ENCODE data around the gene HRH1.
"Not testable (repeated sequence)": the region's sequence is repeated elsewhere in the genome, so short reads cannot be mapped to it uniquely, and the experiment has no call there.

HRH1 gene

DNA sequence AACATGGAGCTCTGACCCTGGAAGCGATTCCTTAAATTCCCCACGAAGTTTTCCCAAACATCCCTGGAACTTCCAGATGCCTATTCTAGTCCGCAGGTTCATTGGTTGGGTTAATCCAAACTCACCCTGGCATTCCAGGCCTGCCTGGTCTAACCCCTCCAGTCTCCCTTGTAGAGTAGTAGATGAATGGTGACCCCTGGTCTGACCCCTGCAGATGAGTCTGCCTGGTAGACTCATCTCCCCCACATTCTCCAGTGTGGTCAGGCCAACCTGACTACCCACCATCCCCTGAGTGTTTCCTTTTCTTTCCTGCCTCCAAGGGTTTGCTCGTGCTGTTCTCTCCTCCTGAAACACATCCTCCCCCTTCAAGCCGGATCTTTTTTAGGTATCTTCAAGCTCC, 10.8 kb upstream of the HRH1 start:
- no peak for DNase-seq

DNA sequence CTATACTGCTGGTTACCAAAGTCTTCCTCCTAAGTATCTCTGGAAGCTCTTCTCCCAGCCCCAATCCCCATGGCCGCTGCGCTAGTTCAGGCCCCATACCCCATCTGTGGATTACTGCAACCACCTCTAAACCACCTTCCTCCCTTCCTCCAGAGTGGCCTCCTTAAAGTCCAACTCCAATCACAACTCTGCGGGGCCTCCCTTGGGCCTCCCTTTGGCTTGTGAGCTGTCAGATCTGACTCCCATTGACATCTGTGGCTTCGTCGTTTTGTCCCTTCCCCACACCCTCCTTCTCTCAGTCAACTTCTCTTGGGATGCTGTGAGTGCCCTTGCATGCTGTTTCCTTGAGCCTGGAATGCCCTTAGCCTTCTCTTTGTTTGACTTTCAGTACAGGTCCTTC, 9.3 kb upstream of the HRH1 start:
- DNase-seq, result no peak

DNA sequence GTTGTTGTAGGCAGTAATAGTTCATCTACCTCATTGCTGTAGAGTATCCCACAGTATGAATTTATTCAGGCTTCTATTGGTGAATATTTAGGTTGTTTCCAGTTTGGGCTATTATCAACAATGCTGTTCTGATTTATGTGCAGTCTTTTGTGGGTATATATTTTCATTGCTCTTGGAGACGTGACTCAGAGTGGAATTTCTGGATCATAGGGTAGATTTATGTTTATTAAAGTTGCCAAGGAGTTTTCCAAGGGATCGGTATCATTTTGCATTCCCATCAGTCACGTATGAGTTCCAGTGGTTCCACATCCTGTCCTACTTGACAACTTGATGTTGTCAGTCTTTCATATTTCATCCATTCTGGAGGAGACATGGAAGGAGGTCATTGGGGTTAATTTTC, 8.4 kb upstream of the HRH1 start:
- DNase-seq, result no peak

DNA sequence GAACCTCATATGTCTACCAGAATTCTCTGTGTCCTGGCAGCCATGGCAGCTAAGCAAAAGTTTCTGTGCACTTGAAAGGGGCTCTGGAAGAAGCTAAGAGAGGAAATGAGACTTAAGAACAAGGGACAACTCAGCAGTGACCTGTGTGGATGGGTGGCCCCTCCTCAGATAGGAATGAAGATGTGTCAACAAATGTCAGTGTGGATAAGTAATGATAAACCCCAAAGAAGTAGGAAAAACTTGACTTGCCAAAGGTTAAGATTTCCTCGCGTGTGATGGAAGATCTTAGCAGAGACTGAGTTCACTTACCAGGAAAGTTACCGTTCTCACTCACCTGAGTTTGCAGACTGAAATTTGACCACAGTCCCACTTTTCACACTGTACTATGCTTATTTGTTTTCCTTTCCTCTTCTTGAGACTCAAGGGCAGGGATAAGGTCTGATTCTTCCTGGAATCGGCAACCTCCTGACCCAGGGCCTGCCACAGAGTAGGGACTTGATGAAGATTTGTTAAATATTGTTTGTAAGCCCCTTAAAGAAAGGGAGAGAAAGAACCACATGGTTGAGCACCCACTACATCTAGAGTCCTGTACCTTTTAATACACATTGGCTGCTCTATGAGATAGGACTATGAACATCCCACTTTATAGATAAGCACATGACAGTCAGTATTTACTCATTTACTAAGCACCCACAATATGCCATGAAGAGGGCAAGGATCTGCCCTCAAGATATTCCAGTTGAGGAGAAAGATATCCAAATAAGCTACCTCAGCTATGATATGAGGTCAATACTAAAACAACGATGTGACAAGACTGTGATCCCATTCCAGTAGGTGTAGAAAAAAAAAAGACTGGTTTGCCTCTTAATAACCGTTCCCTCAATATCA, 7.3 kb upstream of the HRH1 start:
- no peak for DNase-seq

DNA sequence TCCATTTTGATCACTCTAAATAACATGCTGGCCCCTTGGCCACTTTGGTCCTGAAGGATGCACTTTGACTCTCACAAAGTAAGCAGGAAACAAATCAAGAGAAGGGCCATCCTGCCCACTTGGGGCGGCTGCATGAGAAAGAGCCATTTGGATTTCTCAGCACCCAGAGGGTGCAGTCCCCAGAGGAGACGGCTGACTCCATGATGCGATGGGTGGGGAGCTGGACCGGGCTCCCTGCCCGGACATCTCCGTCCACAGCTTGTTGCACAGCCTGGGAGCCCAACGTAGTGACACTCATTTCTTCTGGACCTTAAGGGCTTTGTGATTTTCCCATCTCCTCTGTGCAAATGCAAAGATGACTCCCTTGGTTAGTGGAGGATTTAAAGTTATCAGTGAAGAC, 4.0 kb upstream of the HRH1 start:
- no peak for DNase-seq

GRCh38 chr3:11152301-11152700, 2.0 kb upstream of the HRH1 start:
- DNase-seq, result no peak

- no peak for DNase-seq
Observed at GRCh38 chr3:11154953-11155325, 646 bp downstream of the HRH1 start.

GRCh38 chr3:11155341-11156025, 1.2 kb downstream of the HRH1 start:
- DNase-seq, result no peak

- DNase-seq, result no peak
Observed at GRCh38 chr3:11156026-11156410, 1.7 kb downstream of the HRH1 start.

GRCh38 chr3:11157421-11157820, 3.1 kb downstream of the HRH1 start:
- no peak for DNase-seq

DNA sequence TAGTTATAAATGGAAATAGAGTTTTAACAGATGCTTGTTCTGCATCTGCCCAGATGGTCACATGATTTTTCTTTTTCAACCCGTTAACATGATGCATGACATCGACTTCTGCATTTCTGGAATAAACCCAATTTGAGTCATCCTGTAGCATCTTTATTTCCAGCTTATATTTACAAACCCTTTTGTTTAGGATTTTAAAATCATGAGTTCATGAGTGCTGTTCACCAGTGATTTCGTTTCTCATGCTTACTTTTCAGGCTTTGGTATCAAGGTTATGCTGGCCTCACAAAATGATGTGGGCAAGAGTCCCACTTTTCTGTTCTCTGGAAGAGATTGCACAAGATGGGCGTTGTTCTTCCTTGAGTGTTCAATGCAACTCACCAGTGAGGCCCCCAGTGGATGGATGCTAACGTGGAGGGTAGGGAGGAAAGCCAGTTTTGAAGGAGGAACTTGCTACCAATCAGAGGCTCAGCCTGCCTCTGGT, 5.2 kb downstream of the HRH1 start:
- DNase-seq, result no peak

GRCh38 chr3:11161666-11162065, 7.4 kb downstream of the HRH1 start:
- no peak for DNase-seq

DNA sequence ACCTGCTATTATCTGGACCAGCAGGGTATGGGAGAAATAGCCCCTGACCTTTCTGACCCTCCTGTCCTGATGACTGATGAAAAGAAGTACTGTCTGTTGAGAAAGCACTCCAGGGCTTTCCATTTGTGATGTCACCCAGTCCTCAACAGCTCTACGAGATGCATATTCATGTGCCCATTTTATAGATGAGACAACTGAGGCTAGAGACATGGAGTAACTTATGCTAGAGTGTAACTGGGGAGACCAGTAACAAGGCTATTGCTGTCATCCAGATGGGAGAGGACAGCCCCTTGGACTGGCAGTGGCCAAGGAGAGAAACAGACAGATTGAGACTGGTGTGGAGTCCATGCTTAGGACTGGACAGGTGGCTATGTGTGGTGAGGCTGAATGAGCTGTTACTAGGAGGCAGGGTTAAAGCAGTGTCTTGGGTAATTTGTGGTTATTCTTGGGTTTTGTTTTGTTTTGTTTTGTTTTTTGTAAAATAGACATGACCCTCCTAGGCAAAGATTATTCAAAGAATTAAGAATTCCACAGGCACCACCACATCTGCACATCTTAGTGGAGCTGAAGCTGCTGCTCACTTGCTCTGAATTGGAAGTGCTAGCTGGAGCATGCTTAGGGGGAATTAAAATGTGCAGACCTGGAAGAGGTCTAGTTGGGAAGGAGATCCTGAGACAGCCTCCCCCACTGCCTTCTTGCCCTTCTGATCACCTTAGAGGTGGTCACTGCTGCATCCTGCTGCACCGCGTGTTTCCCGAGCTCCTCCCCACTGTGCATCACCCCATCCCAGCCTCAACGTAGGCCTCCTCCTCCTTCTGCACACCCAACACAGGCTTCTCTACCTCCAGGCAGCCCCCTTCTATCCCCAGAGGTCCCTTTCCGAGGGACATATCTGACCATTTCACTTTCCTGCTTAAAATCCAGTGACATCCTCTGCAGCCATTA, 8.4 kb downstream of the HRH1 start:
- no peak for DNase-seq

- DNase-seq, result no peak
Observed at GRCh38 chr3:11164607-11165006, 10.3 kb downstream of the HRH1 start.

GRCh38 chr3:11165476-11165875, 11.2 kb downstream of the HRH1 start:
- DNase-seq, result no peak

DNA sequence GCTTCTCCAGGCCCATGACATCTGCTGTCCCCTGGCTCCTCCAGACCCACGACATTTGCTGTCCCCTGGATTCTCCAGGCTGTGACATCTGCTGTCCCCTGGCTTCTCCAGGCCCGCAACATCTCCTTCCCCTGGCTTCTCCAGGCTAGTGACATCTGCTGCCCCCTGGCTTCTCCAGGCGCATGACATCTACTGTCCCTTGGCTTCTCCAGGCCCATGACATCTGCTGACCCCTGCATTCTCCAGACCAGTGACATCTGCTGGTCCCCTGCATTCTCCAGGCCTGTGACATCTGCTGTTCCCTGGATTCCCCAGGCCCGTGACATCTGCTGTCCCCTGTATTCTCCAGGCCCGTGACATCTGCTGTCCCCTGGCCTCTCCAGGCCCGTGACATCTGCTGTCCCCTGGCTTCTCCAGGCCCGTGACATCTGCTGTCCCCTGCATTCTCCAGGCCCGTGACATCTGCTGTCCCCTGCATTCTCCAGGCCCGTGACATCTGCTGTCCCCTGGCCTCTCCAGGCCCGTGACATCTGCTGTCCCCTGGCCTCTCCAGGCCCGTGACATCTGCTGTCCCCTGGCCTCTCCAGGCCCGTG, 12.6 kb downstream of the HRH1 start:
- not testable (repeated sequence) for DNase-seq

DNA sequence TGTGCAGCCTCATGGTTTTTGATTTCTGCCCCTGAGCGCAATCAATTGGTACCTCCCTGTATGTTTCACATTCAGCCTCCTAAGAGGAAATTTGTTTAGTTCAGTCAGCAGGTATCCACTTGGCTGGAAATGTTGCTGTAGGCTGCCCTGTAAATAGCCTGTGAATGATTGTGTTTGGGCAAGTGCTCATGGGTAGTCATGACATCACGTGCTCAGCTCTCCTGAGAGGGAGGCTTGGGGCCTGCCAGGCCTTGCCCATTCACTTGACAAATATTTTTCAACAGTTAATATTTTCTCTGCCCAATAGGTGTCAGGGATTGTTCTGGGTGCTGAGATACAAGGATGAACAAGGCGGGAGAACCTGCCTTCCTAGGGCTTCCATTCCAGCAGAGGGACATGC, 13.3 kb downstream of the HRH1 start:
- no peak for DNase-seq

DNA sequence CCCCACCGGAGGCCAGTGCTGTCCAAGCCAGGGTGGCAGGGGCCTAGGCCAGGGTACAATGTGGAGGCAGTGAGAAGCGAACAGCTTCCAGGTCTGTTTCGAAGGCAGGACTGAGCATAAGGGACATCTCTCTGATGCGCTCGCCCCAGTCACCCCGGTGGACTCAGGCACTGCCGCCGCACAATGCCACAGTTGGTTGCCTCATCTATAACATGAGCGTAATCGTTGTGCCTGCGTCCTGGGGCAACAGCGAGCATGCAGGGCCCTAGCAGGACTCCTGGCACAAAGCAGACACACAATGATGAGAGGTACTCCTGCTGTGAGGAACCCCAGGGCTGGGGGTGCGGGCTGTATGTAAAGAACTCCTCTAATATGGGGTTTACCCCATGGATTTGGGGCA, 14.1 kb downstream of the HRH1 start:
- no peak for DNase-seq

- DNase-seq, result no peak
Observed at GRCh38 chr3:11168881-11169805, 14.8 kb downstream of the HRH1 start.

DNA sequence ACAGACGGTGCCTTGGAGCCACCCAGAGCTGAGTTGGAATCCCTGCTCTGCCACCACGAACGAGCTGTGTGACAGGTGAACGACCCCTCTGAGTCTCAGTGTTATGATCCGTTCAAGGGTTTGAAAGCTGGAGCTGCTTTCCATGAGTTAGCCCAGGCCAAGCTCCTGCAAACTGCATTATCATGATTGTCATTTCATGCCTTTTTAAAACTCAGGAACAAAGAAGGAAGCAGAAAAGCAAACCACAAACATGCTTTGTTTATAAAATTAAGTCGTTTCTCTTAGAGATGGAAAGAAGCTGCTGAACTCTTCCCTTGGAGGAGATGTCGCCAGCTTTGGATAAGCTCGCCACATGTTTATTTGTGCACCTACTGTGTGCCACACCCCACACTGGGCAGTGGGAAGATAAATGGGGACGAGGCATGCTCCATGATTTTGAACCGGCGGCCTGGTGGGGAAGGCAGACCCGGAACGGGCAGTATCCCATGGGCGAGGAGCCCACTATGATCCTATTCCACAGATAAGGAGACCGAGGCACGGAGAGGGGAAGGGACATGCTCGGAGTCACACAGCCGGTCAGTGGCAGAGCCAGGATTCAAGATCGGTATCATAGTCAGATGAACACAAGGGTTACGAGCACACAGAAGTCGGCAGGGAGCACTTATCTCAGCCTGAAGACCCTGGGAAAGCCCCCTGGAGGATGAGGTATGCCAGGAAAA, 15.9 kb downstream of the HRH1 start:
- DNase-seq, result no peak

Measured in activated gamma-delta T cell (primary cell).